HepG2 (cell line): ENCODE results near the gene KIF27. TPM values are rescaled to one million over a fixed set of nuclear protein-coding genes. Genes with fewer than 3 reads are reported as not detected.

Source experiments
- EZH2 ChIP-seq: conservative IDR thresholded peaks from 2 replicates; pipeline ENCODE4 v1.6.1; 2012; ENCODE audit warnings: mild to moderate bottlenecking, low read depth, low read length, moderate library complexity
- polyA plus RNA-seq, 8 experiments: library from polyadenylated mRNA; depleted of rRNA in 3 of 8; stranded (reverse) in 7 of 8; unstranded in 1 of 8; fragments of >200 nt; fragmentation: Illumina TruSeq in 4 of 8; extraction: Trizol in 4 of 8; gene quantifications; 2 replicates each; pipeline versions ENCODE4 v1.2.1 to v1.2.3, GENCODE V29; 2011 to 2016; ENCODE audit warnings: low read depth in 4 of 8, missing spikeins in 1 of 8, mixed read lengths in 1 of 8; ENCODE audit not compliant: insufficient read depth in 1 of 8
- total RNA-seq, 5 experiments: library from RNA; depleted of rRNA; stranded (reverse); fragments of >200 nt; fragmentation: Illumina TruSeq; extraction: Trizol; gene quantifications; 2 replicates each; pipeline ENCODE4 v1.2.3, GENCODE V29; 2016; ENCODE audit warnings: low read depth in 1 of 5
- TF ChIP-seq, protein P1 (sequence below), 2 experiments: fragments of 450-650 bp in 1 of 2; sonication (generic) in 1 of 2; formaldehyde crosslinking in 1 of 2; IDR thresholded peaks; 2 replicates each; pipeline versions ENCODE4 v1.6.1 to v1.8.0; 2016 to 2022; ENCODE audit warnings: antibody characterized with exemption in 1 of 2, mild to moderate bottlenecking in 1 of 2, missing genetic modification reagents in 1 of 2
- TF ChIP-seq, protein P2 (sequence below): sonication (generic); formaldehyde crosslinking; IDR thresholded peaks from 2 replicates; pipeline ENCODE4 v1.4.0; 2020; ENCODE audit warnings: missing genetic modification reagents, low read depth, mild to moderate bottlenecking, borderline replicate concordance
- TF ChIP-seq, protein P3 (sequence below): sonication (generic); formaldehyde crosslinking; IDR thresholded peaks from 2 replicates; pipeline ENCODE4 v1.4.0; 2020; ENCODE audit warnings: missing genetic modification reagents
- TF ChIP-seq, protein P4 (sequence below), 2 experiments: fragments of 450-650 bp in 1 of 2; sonication (generic) in 1 of 2; formaldehyde crosslinking; IDR thresholded peaks; 2 replicates each; pipeline versions ENCODE4 v1.5.0 to v1.8.0; 2020 to 2022; ENCODE audit warnings: mild to moderate bottlenecking in 1 of 2, missing genetic modification reagents in 1 of 2
- TF ChIP-seq, protein P5 (sequence below): sonication (generic); formaldehyde crosslinking; IDR thresholded peaks from 2 replicates; pipeline ENCODE4 v1.5.1; 2020; ENCODE audit warnings: mild to moderate bottlenecking, missing genetic modification reagents, moderate library complexity
- TF ChIP-seq, protein P6 (sequence below): sonication (generic); formaldehyde crosslinking; IDR thresholded peaks from 2 replicates; pipeline ENCODE4 v1.5.0; 2020; ENCODE audit warnings: mild to moderate bottlenecking, missing genetic modification reagents

Gene KIF27
- total and polyA plus RNA-seq, 2 of the 13 experiments (the other 11 are each of a cell fraction or from before 2014, with no cell fraction given), result 0.95 to 4.1 TPM

DNA sequence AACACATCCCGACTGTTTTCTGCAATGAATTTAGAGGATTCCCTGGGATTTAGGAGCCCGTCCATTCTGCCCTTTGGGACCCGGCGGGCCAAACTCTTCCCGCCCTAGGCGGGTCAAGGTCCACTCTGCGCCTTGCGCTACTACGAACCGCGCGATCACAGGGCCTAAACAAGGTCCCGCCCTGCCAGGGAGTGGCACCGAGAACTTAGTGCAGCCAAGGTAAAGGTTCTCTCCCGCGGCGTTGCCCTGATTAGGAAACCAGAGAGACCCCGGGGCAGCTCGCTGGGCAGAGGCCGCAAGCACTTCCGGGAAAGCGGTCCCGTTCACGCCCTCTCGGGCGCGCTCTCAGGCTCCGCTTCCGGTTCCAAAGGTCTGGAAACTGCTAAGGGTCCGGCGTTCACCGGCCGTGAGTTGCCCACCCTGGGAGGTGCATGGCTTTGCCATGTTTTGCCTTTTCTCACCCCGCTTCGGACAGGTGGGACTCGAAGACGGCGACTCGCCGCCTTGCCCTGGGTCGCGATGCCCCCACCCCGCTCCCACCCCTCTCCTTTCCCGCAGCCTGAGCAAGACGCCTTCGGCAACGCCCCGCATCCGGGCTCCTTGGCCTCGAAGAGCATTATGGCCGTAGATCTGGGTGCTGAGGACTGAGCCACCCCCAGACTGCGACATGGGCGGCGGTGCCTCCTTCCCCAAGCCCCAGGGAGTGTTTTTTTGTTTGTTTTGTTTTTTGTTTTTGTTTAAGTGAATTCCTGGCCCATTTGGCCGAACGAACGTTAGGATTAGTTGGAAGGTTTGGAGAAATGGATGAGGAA lies 35.4 kb upstream of the KIF27 start (continued):
- TF ChIP-seq, protein P1, sequence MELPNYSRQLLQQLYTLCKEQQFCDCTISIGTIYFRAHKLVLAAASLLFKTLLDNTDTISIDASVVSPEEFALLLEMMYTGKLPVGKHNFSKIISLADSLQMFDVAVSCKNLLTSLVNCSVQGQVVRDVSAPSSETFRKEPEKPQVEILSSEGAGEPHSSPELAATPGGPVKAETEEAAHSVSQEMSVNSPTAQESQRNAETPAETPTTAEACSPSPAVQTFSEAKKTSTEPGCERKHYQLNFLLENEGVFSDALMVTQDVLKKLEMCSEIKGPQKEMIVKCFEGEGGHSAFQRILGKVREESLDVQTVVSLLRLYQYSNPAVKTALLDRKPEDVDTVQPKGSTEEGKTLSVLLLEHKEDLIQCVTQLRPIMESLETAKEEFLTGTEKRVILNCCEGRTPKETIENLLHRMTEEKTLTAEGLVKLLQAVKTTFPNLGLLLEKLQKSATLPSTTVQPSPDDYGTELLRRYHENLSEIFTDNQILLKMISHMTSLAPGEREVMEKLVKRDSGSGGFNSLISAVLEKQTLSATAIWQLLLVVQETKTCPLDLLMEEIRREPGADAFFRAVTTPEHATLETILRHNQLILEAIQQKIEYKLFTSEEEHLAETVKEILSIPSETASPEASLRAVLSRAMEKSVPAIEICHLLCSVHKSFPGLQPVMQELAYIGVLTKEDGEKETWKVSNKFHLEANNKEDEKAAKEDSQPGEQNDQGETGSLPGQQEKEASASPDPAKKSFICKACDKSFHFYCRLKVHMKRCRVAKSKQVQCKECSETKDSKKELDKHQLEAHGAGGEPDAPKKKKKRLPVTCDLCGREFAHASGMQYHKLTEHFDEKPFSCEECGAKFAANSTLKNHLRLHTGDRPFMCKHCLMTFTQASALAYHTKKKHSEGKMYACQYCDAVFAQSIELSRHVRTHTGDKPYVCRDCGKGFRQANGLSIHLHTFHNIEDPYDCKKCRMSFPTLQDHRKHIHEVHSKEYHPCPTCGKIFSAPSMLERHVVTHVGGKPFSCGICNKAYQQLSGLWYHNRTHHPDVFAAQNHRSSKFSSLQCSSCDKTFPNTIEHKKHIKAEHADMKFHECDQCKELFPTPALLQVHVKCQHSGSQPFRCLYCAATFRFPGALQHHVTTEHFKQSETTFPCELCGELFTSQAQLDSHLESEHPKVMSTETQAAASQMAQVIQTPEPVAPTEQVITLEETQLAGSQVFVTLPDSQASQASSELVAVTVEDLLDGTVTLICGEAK (IDR thresholded peaks at IDR 0.05), result peak; percentile 42; the same call in 1 of the 2 replicates
- TF ChIP-seq, protein P1 (CRISPR knock-in tag; IDR thresholded peaks at IDR 0.05), result peak; percentile 81; the same call in 1 of the 2 replicates
- TF ChIP-seq, protein P2, sequence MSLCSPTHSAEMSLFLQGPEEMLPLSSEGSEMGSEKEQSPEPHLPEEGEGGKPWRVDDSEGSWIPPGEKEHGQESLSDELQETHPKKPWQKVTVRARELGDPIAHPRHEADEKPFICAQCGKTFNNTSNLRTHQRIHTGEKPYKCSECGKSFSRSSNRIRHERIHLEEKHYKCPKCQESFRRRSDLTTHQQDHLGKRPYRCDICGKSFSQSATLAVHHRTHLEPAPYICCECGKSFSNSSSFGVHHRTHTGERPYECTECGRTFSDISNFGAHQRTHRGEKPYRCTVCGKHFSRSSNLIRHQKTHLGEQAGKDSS (CRISPR knock-in tag), result peak; percentile 52; the same call in 1 of the 2 replicates
- TF ChIP-seq, protein P3, sequence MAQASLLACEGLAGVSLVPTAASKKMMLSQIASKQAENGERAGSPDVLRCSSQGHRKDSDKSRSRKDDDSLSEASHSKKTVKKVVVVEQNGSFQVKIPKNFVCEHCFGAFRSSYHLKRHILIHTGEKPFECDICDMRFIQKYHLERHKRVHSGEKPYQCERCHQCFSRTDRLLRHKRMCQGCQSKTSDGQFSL, result 0 out of 2 replicates have a peak, but pooled peaks have one; percentile 21
- TF ChIP-seq, protein P4, sequence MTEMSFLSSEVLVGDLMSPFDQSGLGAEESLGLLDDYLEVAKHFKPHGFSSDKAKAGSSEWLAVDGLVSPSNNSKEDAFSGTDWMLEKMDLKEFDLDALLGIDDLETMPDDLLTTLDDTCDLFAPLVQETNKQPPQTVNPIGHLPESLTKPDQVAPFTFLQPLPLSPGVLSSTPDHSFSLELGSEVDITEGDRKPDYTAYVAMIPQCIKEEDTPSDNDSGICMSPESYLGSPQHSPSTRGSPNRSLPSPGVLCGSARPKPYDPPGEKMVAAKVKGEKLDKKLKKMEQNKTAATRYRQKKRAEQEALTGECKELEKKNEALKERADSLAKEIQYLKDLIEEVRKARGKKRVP (CRISPR knock-in tag; IDR thresholded peaks at IDR 0.05), result peak in 1 of 2 experiments; percentile 80; a peak in 2 of 4 replicates
- TF ChIP-seq, protein P5, sequence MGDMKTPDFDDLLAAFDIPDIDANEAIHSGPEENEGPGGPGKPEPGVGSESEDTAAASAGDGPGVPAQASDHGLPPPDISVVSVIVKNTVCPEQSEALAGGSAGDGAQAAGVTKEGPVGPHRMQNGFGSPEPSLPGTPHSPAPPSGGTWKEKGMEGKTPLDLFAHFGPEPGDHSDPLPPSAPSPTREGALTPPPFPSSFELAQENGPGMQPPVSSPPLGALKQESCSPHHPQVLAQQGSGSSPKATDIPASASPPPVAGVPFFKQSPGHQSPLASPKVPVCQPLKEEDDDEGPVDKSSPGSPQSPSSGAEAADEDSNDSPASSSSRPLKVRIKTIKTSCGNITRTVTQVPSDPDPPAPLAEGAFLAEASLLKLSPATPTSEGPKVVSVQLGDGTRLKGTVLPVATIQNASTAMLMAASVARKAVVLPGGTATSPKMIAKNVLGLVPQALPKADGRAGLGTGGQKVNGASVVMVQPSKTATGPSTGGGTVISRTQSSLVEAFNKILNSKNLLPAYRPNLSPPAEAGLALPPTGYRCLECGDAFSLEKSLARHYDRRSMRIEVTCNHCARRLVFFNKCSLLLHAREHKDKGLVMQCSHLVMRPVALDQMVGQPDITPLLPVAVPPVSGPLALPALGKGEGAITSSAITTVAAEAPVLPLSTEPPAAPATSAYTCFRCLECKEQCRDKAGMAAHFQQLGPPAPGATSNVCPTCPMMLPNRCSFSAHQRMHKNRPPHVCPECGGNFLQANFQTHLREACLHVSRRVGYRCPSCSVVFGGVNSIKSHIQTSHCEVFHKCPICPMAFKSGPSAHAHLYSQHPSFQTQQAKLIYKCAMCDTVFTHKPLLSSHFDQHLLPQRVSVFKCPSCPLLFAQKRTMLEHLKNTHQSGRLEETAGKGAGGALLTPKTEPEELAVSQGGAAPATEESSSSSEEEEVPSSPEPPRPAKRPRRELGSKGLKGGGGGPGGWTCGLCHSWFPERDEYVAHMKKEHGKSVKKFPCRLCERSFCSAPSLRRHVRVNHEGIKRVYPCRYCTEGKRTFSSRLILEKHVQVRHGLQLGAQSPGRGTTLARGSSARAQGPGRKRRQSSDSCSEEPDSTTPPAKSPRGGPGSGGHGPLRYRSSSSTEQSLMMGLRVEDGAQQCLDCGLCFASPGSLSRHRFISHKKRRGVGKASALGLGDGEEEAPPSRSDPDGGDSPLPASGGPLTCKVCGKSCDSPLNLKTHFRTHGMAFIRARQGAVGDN (CRISPR knock-in tag), result peak; percentile 98
- TF ChIP-seq EZH2, result no peak
- TF ChIP-seq, protein P6, sequence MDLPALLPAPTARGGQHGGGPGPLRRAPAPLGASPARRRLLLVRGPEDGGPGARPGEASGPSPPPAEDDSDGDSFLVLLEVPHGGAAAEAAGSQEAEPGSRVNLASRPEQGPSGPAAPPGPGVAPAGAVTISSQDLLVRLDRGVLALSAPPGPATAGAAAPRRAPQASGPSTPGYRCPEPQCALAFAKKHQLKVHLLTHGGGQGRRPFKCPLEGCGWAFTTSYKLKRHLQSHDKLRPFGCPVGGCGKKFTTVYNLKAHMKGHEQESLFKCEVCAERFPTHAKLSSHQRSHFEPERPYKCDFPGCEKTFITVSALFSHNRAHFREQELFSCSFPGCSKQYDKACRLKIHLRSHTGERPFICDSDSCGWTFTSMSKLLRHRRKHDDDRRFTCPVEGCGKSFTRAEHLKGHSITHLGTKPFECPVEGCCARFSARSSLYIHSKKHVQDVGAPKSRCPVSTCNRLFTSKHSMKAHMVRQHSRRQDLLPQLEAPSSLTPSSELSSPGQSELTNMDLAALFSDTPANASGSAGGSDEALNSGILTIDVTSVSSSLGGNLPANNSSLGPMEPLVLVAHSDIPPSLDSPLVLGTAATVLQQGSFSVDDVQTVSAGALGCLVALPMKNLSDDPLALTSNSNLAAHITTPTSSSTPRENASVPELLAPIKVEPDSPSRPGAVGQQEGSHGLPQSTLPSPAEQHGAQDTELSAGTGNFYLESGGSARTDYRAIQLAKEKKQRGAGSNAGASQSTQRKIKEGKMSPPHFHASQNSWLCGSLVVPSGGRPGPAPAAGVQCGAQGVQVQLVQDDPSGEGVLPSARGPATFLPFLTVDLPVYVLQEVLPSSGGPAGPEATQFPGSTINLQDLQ (CRISPR knock-in tag), result peak; percentile 80; the same call in 1 of the 2 replicates
